K562 (cell line): ENCODE data around the gene RUSC1. TPM values are rescaled to one million over a fixed set of nuclear protein-coding genes. Genes with fewer than 3 reads are reported as not detected.

ENCODE experiments used
- BRD9 ChIP-seq: fragments of 450-650 bp; IDR thresholded peaks from 2 replicates; pipeline ENCODE4 v1.6.1; 2018; ENCODE audit warnings: low read depth; ENCODE audit not compliant: partially characterized antibody
- CEBPB ChIP-seq: fragments of 450-650 bp; IDR thresholded peaks from 2 replicates; pipeline ENCODE4 v1.6.1; 2016; ENCODE audit warnings: missing genetic modification characterization, missing compliant biosample characterization
- CREB5 ChIP-seq: fragments of 250-450 bp; sonication (Bioruptor Pico); IDR thresholded peaks from 2 replicates; pipeline ENCODE4 v1.5.0; 2020; ENCODE audit warnings: mild to moderate bottlenecking
- DDX20 ChIP-seq: fragments of 450-650 bp; IDR thresholded peaks from 2 replicates; pipeline ENCODE4 v1.6.1; 2016; ENCODE audit warnings: missing genetic modification characterization, low read depth, mild to moderate bottlenecking, missing compliant biosample characterization, moderate library complexity
- E2F3 ChIP-seq: fragments of 250-450 bp; sonication (Bioruptor Pico); IDR thresholded peaks from 2 replicates; pipeline ENCODE4 v1.4.0; 2020; ENCODE audit warnings: mild to moderate bottlenecking
- GATAD2A ChIP-seq: fragments of 450-650 bp; IDR thresholded peaks from 2 replicates; pipeline ENCODE4 v1.6.1; 2017
- ILF3 ChIP-seq: fragments of 450-650 bp; IDR thresholded peaks from 2 replicates; pipeline ENCODE4 v1.6.1; 2018; ENCODE audit warnings: antibody characterized with exemption, mild to moderate bottlenecking, moderate library complexity, borderline replicate concordance
- JUND ChIP-seq, 2 experiments: IDR thresholded peaks; 2 replicates in 1 of 2; 3 replicates in 1 of 2; pipeline ENCODE4 v1.6.1; 2011; ENCODE audit warnings: borderline replicate concordance in 2 of 2, low read depth in 2 of 2, low read length in 2 of 2, improper control_type of control experiment in 1 of 2, missing biosample characterization in 1 of 2, missing genetic modification characterization in 1 of 2, missing genetic modification reagents in 1 of 2
- KLF16 ChIP-seq: IDR thresholded peaks from 2 replicates; pipeline ENCODE4 v1.6.1; 2016; ENCODE audit warnings: antibody characterized with exemption
- MED1 ChIP-seq: sonication (generic); formaldehyde crosslinking; IDR thresholded peaks from 2 replicates; pipeline ENCODE4 v1.8.1; 2023; ENCODE audit warnings: missing genetic modification reagents, borderline replicate concordance
- MXI1 ChIP-seq: IDR thresholded peaks from 2 replicates; pipeline ENCODE4 v1.6.1; 2011; ENCODE audit warnings: low read depth, mild to moderate bottlenecking, improper control_type of control experiment, low read length
- NR2C2 ChIP-seq, 2 experiments: fragments of 200-800 bp in 1 of 2; sonication (Bioruptor generic) in 1 of 2; sonication (generic) in 1 of 2; formaldehyde crosslinking in 1 of 2; IDR thresholded peaks; 2 replicates each; pipeline versions ENCODE4 v1.6.1 to v1.8.0; 2016 to 2022; ENCODE audit warnings: mild to moderate bottlenecking in 1 of 2, missing compliant biosample characterization in 1 of 2, missing genetic modification characterization in 1 of 2, missing genetic modification reagents in 1 of 2
- PPARD ChIP-seq: fragments of 250-450 bp; sonication (Bioruptor Pico); IDR thresholded peaks from 2 replicates; pipeline ENCODE4 v1.8.0; 2022; ENCODE audit warnings: inconsistent platforms, mild to moderate bottlenecking, moderate library complexity
- RERE ChIP-seq: sonication (generic); formaldehyde crosslinking; IDR thresholded peaks from 2 replicates; pipeline ENCODE4 v1.8.0; 2023; ENCODE audit warnings: missing genetic modification reagents, mild to moderate bottlenecking, borderline replicate concordance
- SAFB2 ChIP-seq: fragments of 200-400 bp; formaldehyde crosslinking; IDR thresholded peaks from 2 replicates; pipeline ENCODE4 v1.6.1; 2018; ENCODE audit warnings: borderline replicate concordance, low read length, low read depth, moderate library complexity; ENCODE audit not compliant: severe bottlenecking
- TCF15 ChIP-seq: fragments of 250-450 bp; sonication (Bioruptor Pico); IDR thresholded peaks from 2 replicates; pipeline ENCODE4 v1.8.0; 2022; ENCODE audit warnings: moderate library complexity, mild to moderate bottlenecking, inconsistent platforms
- TRIM24 ChIP-seq, 2 experiments: fragments of 450-650 bp; IDR thresholded peaks; 2 replicates each; pipeline ENCODE4 v1.6.1; 2016
- ZNF146 ChIP-seq: IDR thresholded peaks from one replicate; pipeline ENCODE4 v1.6.1; 2018; ENCODE audit warnings: missing compliant biosample characterization; ENCODE audit not compliant: unreplicated experiment
- ZNF324 ChIP-seq: fragments of 250-450 bp; sonication (Bioruptor Pico); IDR thresholded peaks from 2 replicates; pipeline ENCODE4 v1.4.0; 2020; ENCODE audit warnings: mild to moderate bottlenecking
- polyA plus RNA-seq, 8 experiments: library from polyadenylated mRNA; depleted of rRNA in 4 of 8; stranded (reverse) in 5 of 8; unstranded in 3 of 8; fragments of >200 nt; fragmentation: Nextera tagmentation in 2 of 8; fragmentation: Illumina TruSeq in 1 of 8; extraction: Ambion mirVana in 2 of 8; extraction: Trizol in 1 of 8; gene quantifications; 2 replicates each; pipeline versions ENCODE4 v1.2.1 to v1.2.3, GENCODE V29; 2011 to 2014; ENCODE audit warnings: inconsistent platforms in 1 of 8, missing spikeins in 1 of 8
- total RNA-seq, 7 experiments: library from RNA; depleted of rRNA in 6 of 7; stranded (reverse); fragments of >200 nt in 6 of 7; fragmentation: Illumina TruSeq in 2 of 7; extraction: Trizol in 2 of 7; gene quantifications; 2 replicates each; pipeline versions ENCODE4 v1.2.1 to v1.2.3, GENCODE V29; 2011 to 2021; ENCODE audit warnings: low replicate concordance in 1 of 7
- TF ChIP-seq, protein P1 (sequence below): fragments of 450-650 bp; IDR thresholded peaks from 2 replicates; pipeline ENCODE4 v1.6.1; 2017; ENCODE audit warnings: antibody characterized with exemption

Gene RUSC1
- total and polyA plus RNA-seq, 9 of the 15 experiments (the other 6 are each of a cell fraction or from before 2014, with no cell fraction given): 5.7 to 68.3 (median 33.6) TPM

- TF ChIP-seq ZNF324 (CRISPR knock-in tag): peak; percentile 75
- peak; percentile 77 for TF ChIP-seq CEBPB
- peak; percentile 96 for TF ChIP-seq DDX20 (tag)
- TF ChIP-seq KLF16: no peak
- peak; percentile 95 for TF ChIP-seq E2F3 (CRISPR knock-in tag)
- no peak for TF ChIP-seq ZNF146 (CRISPR knock-in tag)
- no peak for TF ChIP-seq NR2C2 (CRISPR knock-in tag; IDR thresholded peaks at IDR 0.05)
- TF ChIP-seq NR2C2 (tag; IDR thresholded peaks at IDR 0.05): peak; percentile 59; the same call in 1 of the 2 replicates
- no peak for TF ChIP-seq SAFB2
- no peak for TF ChIP-seq BRD9
- TF ChIP-seq MXI1: no peak
- TF ChIP-seq, protein P1, sequence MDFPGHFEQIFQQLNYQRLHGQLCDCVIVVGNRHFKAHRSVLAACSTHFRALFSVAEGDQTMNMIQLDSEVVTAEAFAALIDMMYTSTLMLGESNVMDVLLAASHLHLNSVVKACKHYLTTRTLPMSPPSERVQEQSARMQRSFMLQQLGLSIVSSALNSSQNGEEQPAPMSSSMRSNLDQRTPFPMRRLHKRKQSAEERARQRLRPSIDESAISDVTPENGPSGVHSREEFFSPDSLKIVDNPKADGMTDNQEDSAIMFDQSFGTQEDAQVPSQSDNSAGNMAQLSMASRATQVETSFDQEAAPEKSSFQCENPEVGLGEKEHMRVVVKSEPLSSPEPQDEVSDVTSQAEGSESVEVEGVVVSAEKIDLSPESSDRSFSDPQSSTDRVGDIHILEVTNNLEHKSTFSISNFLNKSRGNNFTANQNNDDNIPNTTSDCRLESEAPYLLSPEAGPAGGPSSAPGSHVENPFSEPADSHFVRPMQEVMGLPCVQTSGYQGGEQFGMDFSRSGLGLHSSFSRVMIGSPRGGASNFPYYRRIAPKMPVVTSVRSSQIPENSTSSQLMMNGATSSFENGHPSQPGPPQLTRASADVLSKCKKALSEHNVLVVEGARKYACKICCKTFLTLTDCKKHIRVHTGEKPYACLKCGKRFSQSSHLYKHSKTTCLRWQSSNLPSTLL: no peak
- peak; percentile 96 for TF ChIP-seq CREB5 (CRISPR knock-in tag)
- TF ChIP-seq TRIM24 (IDR thresholded peaks at IDR 0.05): no peak
- TF ChIP-seq ILF3: no peak
- TF ChIP-seq JUND (IDR thresholded peaks at IDR 0.05; ENCODE audit: borderline replicate concordance, low read depth, low read length): no peak
- TF ChIP-seq JUND (tag; IDR thresholded peaks at IDR 0.05; ENCODE audit: borderline replicate concordance, low read depth, low read length): peak; percentile 75; the same call in 2 of the 3 replicates
- TF ChIP-seq PPARD (CRISPR knock-in tag): no peak
- no peak for TF ChIP-seq MED1
- TF ChIP-seq TCF15 (CRISPR knock-in tag): peak; percentile 97
- no peak for TF ChIP-seq RERE
- peak; percentile 97 for TF ChIP-seq GATAD2A
Measured at GRCh38 chr1:155307247-155307740, 13.4 kb upstream of the RUSC1 start (continued).
